Measurements from ENCODE around the gene TP53I13.

Gene TP53I13

GRCh38 chr17:29568331-29569244, at the start of gene TP53I13 (continued):
- TF ChIP-seq ZNF155 (tag by site-specific recombination; IDR thresholded peaks at IDR 0.05) (no peak), ZNF654 (tag by site-specific recombination; IDR thresholded peaks at IDR 0.05; ENCODE audit: low read depth) (no peak), GLIS1 (tag by site-specific recombination; IDR thresholded peaks at IDR 0.05) (no peak), ZNF10 (tag by site-specific recombination; IDR thresholded peaks at IDR 0.05) (no peak), ZNF433 (tag by site-specific recombination; IDR thresholded peaks at IDR 0.05; ENCODE audit: low read depth) (no peak), HOXC10 (CRISPR knock-in tag; IDR thresholded peaks at IDR 0.05) (no peak), ZNF133 (tag by site-specific recombination; IDR thresholded peaks at IDR 0.05) (no peak), ZNF221 (tag by site-specific recombination; IDR thresholded peaks at IDR 0.05; ENCODE audit: borderline replicate concordance) (no peak), ZNF239 (tag by site-specific recombination; IDR thresholded peaks at IDR 0.05) (no peak), ZEB2 (tag by site-specific recombination; IDR thresholded peaks at IDR 0.05) (no peak; the same call in 1 of the 2 replicates), ZNF16 (tag by site-specific recombination; IDR thresholded peaks at IDR 0.05; ENCODE audit: low read depth) (no peak), ZNF24 (tag by site-specific recombination; IDR thresholded peaks at IDR 0.05) (0 out of 2 replicates have a peak, but pooled peaks have one; percentile 15), PRDM10 (tag by site-specific recombination; IDR thresholded peaks at IDR 0.05) (no peak), ZBTB7A (tag by site-specific recombination; IDR thresholded peaks at IDR 0.05; ENCODE audit: low read depth) (no peak), ZSCAN23 (tag by site-specific recombination; IDR thresholded peaks at IDR 0.05) (no peak), ZNF292 (tag by site-specific recombination; IDR thresholded peaks at IDR 0.05; ENCODE audit: borderline replicate concordance, low read depth) (no peak), ZNF362 (tag by site-specific recombination; IDR thresholded peaks at IDR 0.05) (no peak), SALL2 (tag by site-specific recombination; IDR thresholded peaks at IDR 0.05; ENCODE audit: borderline replicate concordance) (no peak), ZNF776 (tag by site-specific recombination; IDR thresholded peaks at IDR 0.05; ENCODE audit: borderline replicate concordance) (no peak), ZNF132 (tag by site-specific recombination; IDR thresholded peaks at IDR 0.05; ENCODE audit: borderline replicate concordance) (no peak), ZNF184 (tag by site-specific recombination; IDR thresholded peaks at IDR 0.05) (no peak), KLF7 (tag by site-specific recombination; IDR thresholded peaks at IDR 0.05; ENCODE audit: borderline replicate concordance) (0 out of 2 replicates have a peak, but pooled peaks have one; percentile 35), GFI1B (tag by site-specific recombination; IDR thresholded peaks at IDR 0.05) (no peak), ZNF214 (tag by site-specific recombination; IDR thresholded peaks at IDR 0.05; ENCODE audit: borderline replicate concordance) (no peak), SCRT1 (tag by site-specific recombination; IDR thresholded peaks at IDR 0.05; ENCODE audit: borderline replicate concordance) (0 out of 2 replicates have a peak, but pooled peaks have one; percentile 54), ZNF157 (tag by site-specific recombination; IDR thresholded peaks at IDR 0.05) (no peak), RBAK (tag by site-specific recombination; IDR thresholded peaks at IDR 0.05) (no peak), ZNF701 (tag by site-specific recombination; IDR thresholded peaks at IDR 0.05) (no peak), PRDM1 (tag by site-specific recombination; IDR thresholded peaks at IDR 0.05) (no peak), EGR2 (tag by site-specific recombination; IDR thresholded peaks at IDR 0.05; ENCODE audit: low read depth) (no peak), ZNF398 (tag by site-specific recombination; IDR thresholded peaks at IDR 0.05) (no peak), ZNF555 (tag by site-specific recombination; conservative IDR thresholded peaks at IDR 0.05) (no peak), ZNF391 (tag by site-specific recombination; IDR thresholded peaks at IDR 0.05; ENCODE audit: borderline replicate concordance, low read depth) (0 out of 2 replicates have a peak, but pooled peaks have one; percentile 46), ZNF48 (tag by site-specific recombination; IDR thresholded peaks at IDR 0.05) (no peak)

All from HEK293 (cell line).